IMR-90 (cell line): ENCODE results near the gene CCDC87.

Experiments used
- BHLHE40 ChIP-seq: fragments of 150-350 bp; IDR thresholded peaks from 2 replicates; pipeline ENCODE4 v1.6.1; 2016; ENCODE audit warnings: mild to moderate bottlenecking, low read depth, low read length
- CEBPB ChIP-seq: IDR thresholded peaks from 2 replicates; pipeline ENCODE4 v1.6.1; 2012; ENCODE audit warnings: low read depth, low read length, improper control_type of control experiment
- MXI1 ChIP-seq: IDR thresholded peaks from 2 replicates; pipeline ENCODE4 v1.6.1; 2012; ENCODE audit warnings: low read depth, mild to moderate bottlenecking, low read length, moderate library complexity, borderline replicate concordance
- POLR2A ChIP-seq: IDR thresholded peaks from 2 replicates; pipeline ENCODE4 v1.6.1; 2012; ENCODE audit warnings: mild to moderate bottlenecking, low read depth, low read length
- RAD21 ChIP-seq: IDR thresholded peaks from 2 replicates; pipeline ENCODE4 v1.6.1; 2012; ENCODE audit warnings: low read length, improper control_type of control experiment
- RFX5 ChIP-seq: IDR thresholded peaks from 2 replicates; pipeline ENCODE4 v1.8.0; 2012; ENCODE audit warnings: low read depth, mild to moderate bottlenecking, low read length, moderate library complexity

DNA sequence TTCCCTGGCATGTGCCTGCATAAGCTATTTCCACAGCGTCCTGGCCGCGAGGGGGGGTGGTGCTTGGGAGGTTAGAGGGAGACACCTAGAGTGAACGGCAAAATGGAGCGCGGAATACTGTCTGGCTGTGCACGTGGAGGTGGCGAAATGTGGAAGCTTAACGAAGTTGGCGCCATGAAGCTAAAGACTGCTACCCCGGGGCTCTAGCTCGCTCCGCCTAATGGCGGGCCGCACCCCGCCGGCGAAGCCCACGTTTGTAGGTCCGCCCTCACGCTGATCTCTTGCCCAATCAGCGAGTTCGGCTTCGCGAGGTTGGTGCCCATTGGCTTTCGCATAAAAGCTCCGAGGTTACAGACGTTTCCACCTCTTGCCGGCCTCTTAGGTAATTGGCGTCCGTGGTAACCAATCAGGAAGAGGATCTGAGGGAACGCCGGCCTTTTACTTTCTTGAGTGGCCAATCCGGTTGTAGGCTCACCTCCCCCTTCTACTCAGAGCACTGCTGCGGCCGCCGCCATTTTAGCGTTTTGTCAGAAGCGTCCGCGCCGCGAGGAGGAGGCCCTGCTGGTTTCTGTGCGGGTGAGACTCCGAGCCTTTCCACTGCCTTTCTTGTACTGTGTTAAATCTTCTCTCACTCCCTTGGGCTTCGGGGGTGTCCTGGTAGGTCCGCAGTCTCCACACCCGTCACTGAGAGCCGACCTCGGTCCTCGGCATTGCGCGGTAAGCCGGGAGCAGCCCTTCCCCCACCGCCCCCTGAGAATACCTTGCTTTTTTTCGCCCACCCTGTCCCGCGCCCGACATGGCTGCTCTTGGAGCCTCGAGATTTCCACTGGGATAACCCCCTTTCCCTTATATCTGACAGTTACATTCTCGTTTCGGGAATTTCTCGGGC is 45.6 kb upstream of the CCDC87 start, which contains the start of gene RBM4:
- TF ChIP-seq POLR2A: peak; percentile 93
- no peak for TF ChIP-seq RFX5
- TF ChIP-seq CEBPB: peak; percentile 93
- TF ChIP-seq BHLHE40: peak; percentile 18; the same call in 1 of the 2 replicates
- peak; percentile 71 for TF ChIP-seq MXI1
- TF ChIP-seq RAD21: no peak
